ENCODE measurements around the gene NT5C2.
"Not testable (repeated sequence)": the region's sequence is repeated elsewhere in the genome, so short reads cannot be mapped to it uniquely, and the experiment has no call there.

Gene NT5C2

GRCh38 chr10:103203466-103203865 lies 10.4 kb upstream of the NT5C2 start:
- DNase-seq (ENCODE audit: extremely low spot score, insufficient read length, low read depth) (no peak), FAIRE-seq (no peak)

GRCh38 chr10:103202319-103202718 lies 9.2 kb upstream of the NT5C2 start:
- no peak for DNase-seq (ENCODE audit: extremely low spot score, insufficient read length, low read depth)

GRCh38 chr10:103199488-103199887 lies 6.4 kb upstream of the NT5C2 start:
- no peak for DNase-seq (ENCODE audit: extremely low spot score, insufficient read length, low read depth)
- no peak for FAIRE-seq

More at GRCh38 chr10:103202319-103202718, 9.2 kb upstream of the NT5C2 start:
- FAIRE-seq: no peak

- FAIRE-seq: no peak
These were observed 5.6 kb upstream of the NT5C2 start for GRCh38 chr10:103198648-103199047.

GRCh38 chr10:103197903-103198302 lies 4.8 kb upstream of the NT5C2 start:
- FAIRE-seq (no peak), DNase-seq (ENCODE audit: extremely low spot score, insufficient read length, low read depth) (no peak)

More at GRCh38 chr10:103198648-103199047, 5.6 kb upstream of the NT5C2 start:
- no peak for DNase-seq (ENCODE audit: extremely low spot score, insufficient read length, low read depth)

GRCh38 chr10:103197174-103197573 lies 4.1 kb upstream of the NT5C2 start:
- DNase-seq (ENCODE audit: extremely low spot score, insufficient read length, low read depth) (no peak), FAIRE-seq (no peak)

GRCh38 chr10:103196516-103196915 lies 3.4 kb upstream of the NT5C2 start:
- FAIRE-seq: no peak
- no peak for DNase-seq (ENCODE audit: extremely low spot score, insufficient read length, low read depth)

- FAIRE-seq (peak; percentile 79), DNase-seq (ENCODE audit: extremely low spot score, insufficient read length, low read depth) (peak; percentile 14)
These were observed 903 bp upstream of the NT5C2 start for GRCh38 chr10:103193820-103194529.

GRCh38 chr10:103192451-103193106 lies 493 bp downstream of the NT5C2 start:
- DNase-seq (ENCODE audit: extremely low spot score, insufficient read length, low read depth) (peak; percentile 67), FAIRE-seq (peak; percentile 87)

GRCh38 chr10:103192089-103192450 lies 1.0 kb downstream of the NT5C2 start:
- DNase-seq (ENCODE audit: extremely low spot score, insufficient read length, low read depth) (no peak), FAIRE-seq (peak; percentile 57)

GRCh38 chr10:103191198-103191597 lies 1.9 kb downstream of the NT5C2 start:
- not testable (repeated sequence) for FAIRE-seq; DNase-seq (ENCODE audit: extremely low spot score, insufficient read length, low read depth)

GRCh38 chr10:103188853-103189252 lies 4.2 kb downstream of the NT5C2 start:
- FAIRE-seq (no peak), DNase-seq (ENCODE audit: extremely low spot score, insufficient read length, low read depth) (no peak)

GRCh38 chr10:103186128-103186527 lies 6.9 kb downstream of the NT5C2 start:
- DNase-seq (ENCODE audit: extremely low spot score, insufficient read length, low read depth) (no peak), FAIRE-seq (no peak)

- FAIRE-seq (no peak), DNase-seq (ENCODE audit: extremely low spot score, insufficient read length, low read depth) (no peak)
These were observed 8.5 kb downstream of the NT5C2 start for GRCh38 chr10:103184615-103185014.

GRCh38 chr10:103183991-103184451 lies 9.1 kb downstream of the NT5C2 start:
- FAIRE-seq; DNase-seq (ENCODE audit: extremely low spot score, insufficient read length, low read depth): not testable (repeated sequence)

- peak; percentile 84 for FAIRE-seq
- DNase-seq (ENCODE audit: extremely low spot score, insufficient read length, low read depth): no peak
These were observed 11.8 kb downstream of the NT5C2 start for GRCh38 chr10:103181244-103181643.

GRCh38 chr10:103180491-103180890 lies 12.6 kb downstream of the NT5C2 start:
- DNase-seq (ENCODE audit: extremely low spot score, insufficient read length, low read depth) (no peak), FAIRE-seq (no peak)

GRCh38 chr10:103177123-103177522 lies 15.9 kb downstream of the NT5C2 start:
- no peak for FAIRE-seq

GRCh38 chr10:103175580-103176285 lies 17.3 kb downstream of the NT5C2 start:
- DNase-seq (ENCODE audit: extremely low spot score, insufficient read length, low read depth) (no peak), FAIRE-seq (no peak)

More at GRCh38 chr10:103177123-103177522, 15.9 kb downstream of the NT5C2 start:
- DNase-seq (ENCODE audit: extremely low spot score, insufficient read length, low read depth): no peak

- DNase-seq (ENCODE audit: extremely low spot score, insufficient read length, low read depth); FAIRE-seq: not testable (repeated sequence)
These were observed 18.7 kb downstream of the NT5C2 start for GRCh38 chr10:103174324-103174723.

GRCh38 chr10:103171278-103171677 lies 21.8 kb downstream of the NT5C2 start:
- DNase-seq (ENCODE audit: extremely low spot score, insufficient read length, low read depth) (no peak), FAIRE-seq (no peak)

All from GM18507 (cell line).